CD4-positive, alpha-beta T cell (primary cell): Measurements from ENCODE around the gene TMEM47. TPM values are rescaled to one million over a fixed set of nuclear protein-coding genes. Genes with fewer than 3 reads are reported as not detected.

Experiments
- ATAC-seq: fragments of 200-7000 bp; cut with Tn5 transposase; one replicate; pipeline ENCODE4 v1.10.0; 2022; ENCODE audit warnings: mild to moderate bottlenecking; ENCODE audit not compliant: poor library complexity
- CTCF ChIA-PET: fragments of 350-600 bp; sonication (Branson Sonifier 250); formaldehyde crosslinking; loops from one replicate; lab custom pipeline; 2021; ENCODE audit warnings: antibody characterized with exemption, inconsistent platforms; lab: Charles Lee
- POLR2A ChIA-PET: fragments of 350-600 bp; sonication (Branson Sonifier 250); formaldehyde crosslinking; loops from one replicate; lab custom pipeline; 2021; ENCODE audit warnings: antibody characterized with exemption, inconsistent platforms; lab: Charles Lee
- DNase-seq, 14 experiments: peaks; one replicate each; pipeline ENCODE4 v3.0.0-alpha.2; 2013 to 2020; ENCODE audit warnings: mixed read lengths in 2 of 14
- H3K27ac ChIP-seq, 2 donors: one replicate each; pipeline versions ENCODE4 v1.5.1 to v1.7.0; 2013; ENCODE audit warnings: low read length in 2 of 2, low read depth in 1 of 2, mild to moderate bottlenecking in 1 of 2
- H3K27me3 ChIP-seq, 2 experiments: 1 replicate in 1 of 2; 2 replicates in 1 of 2; pipeline versions ENCODE4 v1.6.1 to v1.7.0; 2013; ENCODE audit warnings: low read length in 2 of 2, control low read depth in 1 of 2, mild to moderate bottlenecking in 1 of 2, moderate library complexity in 1 of 2; ENCODE audit not compliant: insufficient read depth in 2 of 2, control insufficient read depth in 1 of 2
- H3K36me3 ChIP-seq: one replicate; pipeline ENCODE4 v1.6.1; 2013; ENCODE audit warnings: low read length, control low read depth; ENCODE audit not compliant: insufficient read depth
- H3K4me1 ChIP-seq: one replicate; pipeline ENCODE4 v1.6.1; 2013; ENCODE audit warnings: low read length, control low read depth; ENCODE audit not compliant: insufficient read depth
- H3K4me3 ChIP-seq: one replicate; pipeline ENCODE4 v1.5.1; 2013; ENCODE audit warnings: mild to moderate bottlenecking, low read length, moderate library complexity
- H3K9me3 ChIP-seq, 2 experiments: 1 replicate in 1 of 2; 2 replicates in 1 of 2; pipeline versions ENCODE4 v1.6.1 to v1.7.0; 2013; ENCODE audit warnings: low read length in 2 of 2, mild to moderate bottlenecking in 2 of 2, control low read depth in 1 of 2, moderate library complexity in 1 of 2; ENCODE audit not compliant: control insufficient read depth in 1 of 2, insufficient read depth in 1 of 2
- H3K27ac Mint-ChIP-seq: one replicate; pipeline ENCODE4 v1.8.0; 2020; ENCODE audit warnings: mixed read lengths
- H3K27me3 Mint-ChIP-seq: one replicate; pipeline ENCODE4 v1.8.0; 2021; ENCODE audit warnings: mixed read lengths
- H3K36me3 Mint-ChIP-seq: one replicate; pipeline ENCODE4 v1.8.0; 2021; ENCODE audit warnings: low read depth, mixed read lengths
- H3K4me1 Mint-ChIP-seq: one replicate; pipeline ENCODE4 v1.8.0; 2021; ENCODE audit warnings: low read depth, mixed read lengths
- H3K4me3 Mint-ChIP-seq: one replicate; pipeline ENCODE4 v1.8.0; 2020; ENCODE audit warnings: mild to moderate bottlenecking, mixed read lengths
- H3K9me3 Mint-ChIP-seq: one replicate; pipeline ENCODE4 v1.8.0; 2020; ENCODE audit warnings: mixed read lengths
- intact Hi-C, 2 experiments: fragments of 100-400 bp; cut with DNase I in 1 of 2; cut with micrococcal nuclease in 1 of 2; formaldehyde crosslinking; loops; one replicate each; pipeline versions ENCODE4 v1.15.1 to v1.9.0; 2023 to 2025; cut with DNase I, micrococcal nuclease
- total RNA-seq, 174 experiments: library from RNA in 2 of 174; stranded (reverse) in 2 of 174; gene quantifications; one replicate each; pipeline ENCODE4 v1.2.3 and lab custom pipeline; 2021 to 2026
- TF ChIP-seq, protein P1 (sequence below): fragments of 200-600 bp; IDR thresholded peaks from one replicate; pipeline ENCODE4 v1.8.0; 2022; ENCODE audit warnings: antibody characterized with exemption, mild to moderate bottlenecking

TMEM47 gene
- total RNA-seq, 2 experiments from 2014 or later: not detected

GRCh38 chrX:34642849-34643248 is 14.2 kb downstream of the TMEM47 start:
- Histone ChIP-seq H3K4me1 (no peaks in the 10 kb centered on the region), H3K9me3 (peaks cover 0 to 4% of the 10 kb centered on the region in 2 experiments), H3K36me3 (no peaks in the 10 kb centered on the region), H3K27me3 (no peaks in the 10 kb centered on the region), H3K4me3 (no peak overlapping the region), H3K27ac (no peak overlapping the region)
- TF ChIP-seq, protein P1, sequence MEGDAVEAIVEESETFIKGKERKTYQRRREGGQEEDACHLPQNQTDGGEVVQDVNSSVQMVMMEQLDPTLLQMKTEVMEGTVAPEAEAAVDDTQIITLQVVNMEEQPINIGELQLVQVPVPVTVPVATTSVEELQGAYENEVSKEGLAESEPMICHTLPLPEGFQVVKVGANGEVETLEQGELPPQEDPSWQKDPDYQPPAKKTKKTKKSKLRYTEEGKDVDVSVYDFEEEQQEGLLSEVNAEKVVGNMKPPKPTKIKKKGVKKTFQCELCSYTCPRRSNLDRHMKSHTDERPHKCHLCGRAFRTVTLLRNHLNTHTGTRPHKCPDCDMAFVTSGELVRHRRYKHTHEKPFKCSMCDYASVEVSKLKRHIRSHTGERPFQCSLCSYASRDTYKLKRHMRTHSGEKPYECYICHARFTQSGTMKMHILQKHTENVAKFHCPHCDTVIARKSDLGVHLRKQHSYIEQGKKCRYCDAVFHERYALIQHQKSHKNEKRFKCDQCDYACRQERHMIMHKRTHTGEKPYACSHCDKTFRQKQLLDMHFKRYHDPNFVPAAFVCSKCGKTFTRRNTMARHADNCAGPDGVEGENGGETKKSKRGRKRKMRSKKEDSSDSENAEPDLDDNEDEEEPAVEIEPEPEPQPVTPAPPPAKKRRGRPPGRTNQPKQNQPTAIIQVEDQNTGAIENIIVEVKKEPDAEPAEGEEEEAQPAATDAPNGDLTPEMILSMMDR: no peak
- DNase-seq (no peak), ATAC-seq (no peak)
- ChIA-PET CTCF (no interaction called here), POLR2A (no interaction called here)
- H3K27me3 Mint-ChIP-seq: no peaks in the 10 kb centered on the region
- no peak overlapping the region for H3K27ac Mint-ChIP-seq
- H3K4me1 Mint-ChIP-seq: no peaks in the 10 kb centered on the region
- intact Hi-C loops: no loop called here
- no peaks in the 10 kb centered on the region for H3K36me3 Mint-ChIP-seq
- H3K9me3 Mint-ChIP-seq: no peaks in the 10 kb centered on the region
- no peak overlapping the region for H3K4me3 Mint-ChIP-seq

DNA sequence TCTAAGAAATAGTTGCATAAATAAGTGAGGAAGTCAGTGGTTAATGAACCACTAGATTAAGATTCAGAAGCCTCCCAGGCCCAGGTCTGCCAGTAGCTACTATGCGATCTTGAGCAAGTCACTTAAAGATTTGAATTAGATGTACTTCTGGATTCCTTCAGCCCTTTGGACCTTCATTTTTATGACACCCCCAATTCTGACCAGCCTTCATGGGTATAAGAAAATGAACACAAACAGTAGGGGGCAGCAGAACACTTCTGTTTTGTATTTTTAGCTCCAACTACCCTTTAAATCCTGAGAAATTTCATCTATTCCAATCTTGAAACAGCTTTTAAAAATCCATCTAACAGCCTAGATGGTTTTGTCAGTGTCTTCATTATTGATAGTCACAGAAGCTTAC is 19.0 kb downstream of the TMEM47 start:
- Mint-ChIP-seq H3K36me3 (no peaks in the 10 kb centered on the region), H3K27me3 (no peaks in the 10 kb centered on the region), H3K4me3 (no peak overlapping the region), H3K27ac (no peak overlapping the region), H3K9me3 (peaks cover 4% of the 10 kb centered on the region), H3K4me1 (no peaks in the 10 kb centered on the region)
- ATAC-seq (no peak), DNase-seq (no peak)
- no peaks in the 10 kb centered on the region for H3K36me3 ChIP-seq
- H3K9me3 ChIP-seq: peaks cover 0 to 4% of the 10 kb centered on the region in 2 experiments
- no peak overlapping the region for H3K27ac ChIP-seq
- intact Hi-C loops: no loop called here
- CTCF ChIA-PET: no interaction called here
- no peak overlapping the region for H3K4me3 ChIP-seq
- no peaks in the 10 kb centered on the region for H3K27me3 ChIP-seq
- TF ChIP-seq, protein P1: no peak
- no peaks in the 10 kb centered on the region for H3K4me1 ChIP-seq
- POLR2A ChIA-PET: no interaction called here

DNA sequence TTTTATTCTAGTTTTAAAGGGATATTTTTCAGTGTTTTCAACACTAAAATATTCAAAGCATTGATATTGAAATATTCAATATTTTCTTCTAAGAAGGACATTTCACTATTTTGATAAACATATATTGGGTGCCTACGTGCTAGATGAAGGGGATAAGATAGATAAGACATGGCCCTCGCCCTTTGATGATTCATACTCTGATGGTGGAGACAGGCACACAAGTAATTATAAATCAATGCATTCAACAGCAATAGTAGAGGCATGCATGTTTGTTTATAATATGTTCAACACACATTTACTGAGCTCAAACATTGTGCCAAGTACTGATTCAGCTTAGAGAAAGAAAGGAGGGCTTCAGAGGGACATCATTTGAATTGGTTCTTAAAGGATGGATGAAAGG is 22.7 kb downstream of the TMEM47 start:
- Mint-ChIP-seq H3K9me3 (peaks cover 5% of the 10 kb centered on the region), H3K4me3 (no peak overlapping the region), H3K27ac (no peak overlapping the region), H3K4me1 (no peaks in the 10 kb centered on the region), H3K36me3 (no peaks in the 10 kb centered on the region), H3K27me3 (no peaks in the 10 kb centered on the region)
- no peak for ATAC-seq
- DNase-seq: no peak
- TF ChIP-seq, protein P1: no peak
- no peaks in the 10 kb centered on the region for H3K9me3 ChIP-seq
- ChIA-PET POLR2A (no interaction called here), CTCF (no interaction called here)
- no peaks in the 10 kb centered on the region for H3K27me3 ChIP-seq
- H3K27ac ChIP-seq: no peak overlapping the region
- intact Hi-C loops: no loop called here
- no peaks in the 10 kb centered on the region for H3K4me1 ChIP-seq
- H3K36me3 ChIP-seq: no peaks in the 10 kb centered on the region
- H3K4me3 ChIP-seq: no peak overlapping the region
